Muscle of back (tissue), 11 donors: ENCODE measurements around the gene OPRD1. TPM values are rescaled to one million over a fixed set of nuclear protein-coding genes. Genes with fewer than 3 reads are reported as not detected.

Experiments used
- DNase-seq, 3 donors: peaks; one replicate each; pipeline versions ENCODE4 v3.0.0 to v3.0.0-alpha.2; 2013
- polyA plus RNA-seq, 10 donors: library from polyadenylated mRNA; unstranded; fragments of 120-200 nt; gene quantifications; one replicate each; pipeline ENCODE4 v1.2.1, GENCODE V29; 2013; ENCODE audit not compliant: insufficient read length in 10 of 10

Gene OPRD1
- polyA plus RNA-seq, 10 donors, result 0.17 to 0.74 (median 0.39) TPM

DNA sequence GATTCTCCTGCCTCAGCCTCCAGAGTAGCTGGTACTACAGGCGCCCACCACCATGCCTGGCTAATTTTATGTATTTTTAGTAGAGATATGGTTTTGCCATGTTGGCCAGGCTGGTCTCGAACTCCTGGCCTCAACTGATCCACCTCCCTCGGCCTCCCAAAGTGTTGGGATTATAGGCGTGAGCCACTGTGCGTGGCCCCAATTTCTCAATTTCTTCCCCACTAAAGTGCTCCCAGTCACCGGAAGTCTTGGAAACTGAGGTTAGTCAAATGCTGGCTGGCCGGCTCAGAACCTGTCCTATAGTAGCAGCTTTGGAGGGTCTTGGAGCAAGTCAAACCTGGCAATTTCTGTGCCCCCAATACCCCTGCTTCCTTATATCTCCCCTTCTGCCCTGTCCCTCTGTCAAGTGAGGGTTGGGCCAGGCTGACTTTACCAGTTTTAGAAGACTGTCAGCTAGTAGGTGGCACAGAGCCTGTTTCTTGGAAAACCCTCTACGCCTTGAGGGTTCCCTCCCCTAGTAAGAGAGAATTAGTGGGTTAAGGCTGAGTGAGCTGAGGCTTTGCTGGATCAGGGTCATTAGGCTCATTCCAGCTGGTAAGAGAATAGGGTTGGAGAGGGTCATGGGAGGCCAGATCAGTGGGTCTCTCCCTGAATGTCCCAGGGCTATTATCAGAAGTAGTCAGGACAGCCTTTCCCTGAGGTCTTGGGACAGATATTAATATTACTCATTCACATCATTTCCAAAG lies 94.1 kb downstream of the OPRD1 start:
- no peak for DNase-seq

DNA sequence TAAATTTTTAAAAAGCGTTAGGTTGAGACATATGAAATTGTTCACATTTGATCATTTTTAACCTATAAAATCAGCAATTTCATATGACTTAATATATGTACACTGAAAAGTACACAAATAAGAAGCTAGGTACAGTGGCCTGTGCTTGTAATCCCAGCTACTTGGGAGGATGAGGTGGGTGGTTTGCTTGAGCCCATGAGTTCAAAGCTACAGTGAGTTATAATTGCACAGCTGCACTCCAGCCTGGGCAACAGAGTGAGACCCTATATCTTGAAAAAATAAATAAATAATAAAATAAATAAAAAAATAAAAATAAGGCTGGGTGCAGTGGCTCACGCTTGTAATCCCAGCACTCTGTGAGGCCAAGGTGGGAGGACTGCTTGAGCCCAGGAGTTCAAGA lies 97.2 kb downstream of the OPRD1 start:
- DNase-seq, result no peak

DNA sequence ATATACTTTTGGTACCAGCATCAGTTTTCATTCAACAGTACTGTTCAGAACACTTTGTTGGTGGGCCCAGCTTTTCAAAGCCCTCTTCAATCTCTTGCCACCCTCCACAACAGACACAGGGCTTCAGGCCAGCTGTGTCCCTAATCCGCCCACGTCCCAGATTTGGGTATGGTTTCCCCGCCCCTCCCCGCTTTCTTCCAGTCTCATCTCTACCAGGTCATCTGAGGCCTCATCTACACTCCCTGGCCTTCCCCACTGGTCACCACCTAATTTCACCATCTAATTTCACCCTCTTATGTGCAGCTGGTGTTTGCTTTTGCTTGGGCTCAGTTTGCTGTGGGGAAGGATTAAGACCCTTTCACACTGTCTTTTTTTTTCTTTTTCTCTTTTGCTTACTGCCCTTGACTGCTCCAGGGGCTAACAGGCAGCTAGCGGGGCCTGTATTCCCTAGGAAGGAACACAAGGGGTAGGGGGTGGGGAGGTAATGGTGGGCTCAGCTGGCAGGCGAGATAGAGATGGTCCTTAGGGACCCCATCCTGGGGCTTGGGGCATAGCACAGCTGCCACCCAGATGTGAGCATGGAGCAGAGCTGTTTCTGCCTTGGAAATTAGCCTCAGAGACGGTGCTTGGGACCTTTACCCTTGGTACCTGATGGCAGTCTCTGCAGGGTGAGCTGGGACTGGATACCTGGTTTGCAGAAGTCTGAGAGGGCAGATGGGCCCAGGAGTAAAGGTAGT lies 98.6 kb downstream of the OPRD1 start:
- no peak for DNase-seq

GRCh38 chr1:28913786-28914227 lies 101.8 kb downstream of the OPRD1 start:
- DNase-seq, result no peak

DNA sequence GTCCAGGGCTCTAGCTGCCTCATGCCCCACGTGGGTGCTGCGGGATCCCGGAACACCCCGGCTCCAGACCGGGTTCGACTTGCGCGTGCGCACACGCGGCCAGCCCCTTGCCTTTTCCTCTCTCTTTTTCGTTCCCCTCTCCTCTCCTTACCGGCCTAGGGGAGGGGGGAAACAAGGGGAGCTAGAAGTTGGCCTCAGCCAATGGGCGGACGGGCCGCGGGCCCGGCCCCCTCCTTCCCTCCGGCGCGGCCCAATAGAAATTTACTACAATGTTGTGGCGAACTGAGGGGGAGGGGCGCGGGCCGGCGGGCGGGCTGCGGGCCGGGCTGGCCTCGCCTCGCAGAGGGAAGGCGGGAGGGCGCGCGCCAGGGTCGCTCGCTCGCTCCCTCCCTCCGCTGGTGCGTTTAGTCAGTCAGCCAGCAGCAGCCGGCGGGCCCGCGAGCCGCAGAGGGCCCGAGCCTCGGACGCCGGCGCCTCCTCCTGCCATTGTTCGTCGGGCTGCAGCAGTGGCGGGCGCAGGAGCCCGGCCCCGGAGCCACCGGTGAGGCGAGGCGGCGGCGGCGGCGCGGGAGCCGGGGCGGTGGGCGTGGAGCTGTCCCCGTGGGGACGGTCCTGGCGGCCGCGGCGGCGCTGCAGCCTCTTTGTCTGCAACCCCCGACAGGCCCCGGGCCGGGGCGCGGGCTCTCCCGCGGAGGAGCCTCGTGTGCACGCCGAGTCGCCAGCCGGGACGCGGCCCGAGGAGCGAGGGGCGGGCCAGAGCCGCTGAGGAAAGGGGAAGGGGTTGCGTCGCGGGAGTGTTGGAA lies 102.5 kb downstream of the OPRD1 start, which contains the start of gene EPB41:
Gene EPB41 (plus strand): TSS at position 342 of the 803 bp plus-strand sequence. CDS start 72,869 bp downstream, outside the sequence.
- DNase-seq, result peak; percentile 93 to 98 (median 95)

GRCh38 chr1:28915031-28915895 lies 103.3 kb downstream of the OPRD1 start:
- peak in 2 of 3 donors; percentile 45 to 80 for DNase-seq

- DNase-seq, result no peak
These were observed 105.8 kb downstream of the OPRD1 start for GRCh38 chr1:28917757-28918118.

Other genes with a start within 250 kb of the OPRD1 start
- 1 to 10 TPM; 5.7 to 9.0 (median 7.4) TPM for gene RAB42, start 219.9 kb upstream of the OPRD1 start, polyA plus RNA-seq
- 10 to 100 TPM; 24.5 to 33.0 (median 27.3) TPM for gene TAF12, start 169.1 kb upstream of the OPRD1 start, polyA plus RNA-seq
- not detected for gene RNU11, start 163.6 kb upstream of the OPRD1 start, polyA plus RNA-seq
- gene GMEB1, start 143.4 kb upstream of the OPRD1 start, polyA plus RNA-seq, result 10 to 100 TPM in 5 of 10 donors, 1 to 10 TPM in 5; 8.9 to 11.5 (median 10.0) TPM
- 10 to 100 TPM; 45.1 to 63.8 (median 52.1) TPM for gene YTHDF2, start 75.2 kb upstream of the OPRD1 start, polyA plus RNA-seq
- 10 to 100 TPM in 7 of 10 donors, 1 to 10 TPM in 3; 7.1 to 25.3 (median 11.6) TPM for gene EPB41, start 102.4 kb downstream of the OPRD1 start, polyA plus RNA-seq